Neural crest cell (in vitro differentiated cells): ENCODE measurements around the gene ATP2A2. TPM values are rescaled to one million over a fixed set of nuclear protein-coding genes. Genes with fewer than 3 reads are reported as not detected.
A peak's percentile ranks its signal among the peaks of the same experiment; 100 is the strongest.

ENCODE experiments used
- DNase-seq: peaks from one replicate; pipeline ENCODE4 v3.0.0; 2021; ENCODE audit warnings: low read depth, mixed read lengths, low spot score
- H3K27ac Mint-ChIP-seq: one replicate; pipeline ENCODE4 v1.8.0; 2021; ENCODE audit warnings: mild to moderate bottlenecking, mixed read lengths; ENCODE audit not compliant: unreplicated experiment
- H3K27me3 Mint-ChIP-seq: 2 replicates; pipeline ENCODE4 v1.8.0; 2021; ENCODE audit warnings: low read depth, mild to moderate bottlenecking, mixed read lengths
- H3K36me3 Mint-ChIP-seq: 2 replicates; pipeline ENCODE4 v1.8.0; 2021; ENCODE audit warnings: low read depth, mild to moderate bottlenecking, mixed read lengths
- H3K4me1 Mint-ChIP-seq: 2 replicates; pipeline ENCODE4 v1.8.0; 2021; ENCODE audit warnings: mixed read lengths
- H3K4me3 Mint-ChIP-seq: one replicate; pipeline ENCODE4 v1.8.0; 2021; ENCODE audit warnings: mild to moderate bottlenecking, mixed read lengths
- H3K9me3 Mint-ChIP-seq: 2 replicates; pipeline ENCODE4 v1.8.0; 2021; ENCODE audit warnings: mixed read lengths
- CTCF ChIP-seq: fragments of 200-600 bp; sonication (generic); conservative IDR thresholded peaks from 2 replicates; pipeline ENCODE4 v1.5.0; 2021; ENCODE audit warnings: antibody characterized with exemption, mild to moderate bottlenecking
- total RNA-seq: library from RNA; stranded (reverse); gene quantifications from 2 replicates; pipeline ENCODE4 v1.2.1, GENCODE V29; 2021

Gene ATP2A2
- total RNA-seq, 1 donor from 2014 or later = 242 TPM

DNA sequence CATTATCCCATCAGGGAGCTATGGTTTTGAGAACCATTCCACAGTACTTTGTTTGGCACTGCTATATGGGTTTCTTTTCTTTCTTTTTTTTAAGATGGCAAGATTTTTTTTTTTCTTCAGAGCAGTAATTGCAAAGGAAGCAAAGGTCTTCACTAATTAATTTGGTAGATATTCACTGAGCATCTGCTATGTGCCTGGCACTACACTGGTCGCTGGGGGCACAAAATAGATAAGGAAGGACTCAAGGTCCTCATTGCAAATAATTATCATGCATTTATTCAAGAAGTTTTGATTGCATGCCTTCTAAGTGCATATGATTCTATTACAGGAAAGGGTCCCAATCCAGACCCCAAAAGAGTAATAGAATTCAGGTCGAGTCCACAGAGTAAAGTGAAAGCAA lies 10.0 kb upstream of the ATP2A2 start:
- no peak overlapping the region for H3K4me3 Mint-ChIP-seq
- no peaks in the 10 kb centered on the region for H3K36me3 Mint-ChIP-seq
- H3K27me3 Mint-ChIP-seq = no peaks in the 10 kb centered on the region
- H3K27ac Mint-ChIP-seq = no peak overlapping the region
- DNase-seq = no peak
- H3K9me3 Mint-ChIP-seq = no peaks in the 10 kb centered on the region
- TF ChIP-seq CTCF = no peak
- peaks cover 22% of the 10 kb centered on the region for H3K4me1 Mint-ChIP-seq

- no peak overlapping the region for H3K27ac Mint-ChIP-seq
- H3K4me1 Mint-ChIP-seq = peaks cover 27% of the 10 kb centered on the region
- no peaks in the 10 kb centered on the region for H3K9me3 Mint-ChIP-seq
- DNase-seq = no peak
- TF ChIP-seq CTCF = no peak
- no peaks in the 10 kb centered on the region for H3K27me3 Mint-ChIP-seq
- peak overlapping the region; percentile 8 for H3K4me3 Mint-ChIP-seq
- no peaks in the 10 kb centered on the region for H3K36me3 Mint-ChIP-seq
Observed at GRCh38 chr12:110277530-110278254, 3.4 kb upstream of the ATP2A2 start.

- peak overlapping the region; percentile 14 for H3K27ac Mint-ChIP-seq
- DNase-seq = no peak
- peaks cover 30% of the 10 kb centered on the region for H3K4me1 Mint-ChIP-seq
- no peaks in the 10 kb centered on the region for H3K36me3 Mint-ChIP-seq
- H3K9me3 Mint-ChIP-seq = no peaks in the 10 kb centered on the region
- no peaks in the 10 kb centered on the region for H3K27me3 Mint-ChIP-seq
- H3K4me3 Mint-ChIP-seq = peak overlapping the region; percentile 72
- TF ChIP-seq CTCF = no peak
Observed at GRCh38 chr12:110278255-110278536, 2.9 kb upstream of the ATP2A2 start.

GRCh38 chr12:110279566-110280375 lies 1.3 kb upstream of the ATP2A2 start:
- H3K27ac Mint-ChIP-seq = peak overlapping the region; percentile 68
- H3K27me3 Mint-ChIP-seq = no peaks in the 10 kb centered on the region
- peaks cover 3% of the 10 kb centered on the region for H3K36me3 Mint-ChIP-seq
- no peaks in the 10 kb centered on the region for H3K9me3 Mint-ChIP-seq
- H3K4me3 Mint-ChIP-seq = peak overlapping the region; percentile 94
- peaks cover 45% of the 10 kb centered on the region for H3K4me1 Mint-ChIP-seq
- TF ChIP-seq CTCF = no peak
- DNase-seq = no peak

DNA sequence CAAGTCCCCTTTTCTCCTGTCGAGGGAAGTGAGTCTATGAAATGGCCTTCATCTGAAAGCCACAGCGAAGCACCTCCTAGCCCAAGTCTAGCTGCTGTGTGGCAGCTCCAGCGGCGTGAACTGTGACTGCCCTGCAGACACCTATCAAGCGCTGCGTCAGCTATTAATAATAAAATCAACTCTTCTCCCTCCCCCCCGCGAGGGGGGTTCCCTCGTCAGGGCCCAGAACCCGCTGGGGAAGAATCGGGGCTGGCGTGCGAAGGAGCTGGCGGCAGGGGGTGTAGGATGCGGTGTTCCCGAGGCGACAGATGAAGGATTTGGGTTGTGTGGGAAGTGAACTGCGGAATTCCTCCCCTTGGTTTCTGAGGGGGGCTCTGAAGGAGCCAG lies 662 bp upstream of the ATP2A2 start:
- no peaks in the 10 kb centered on the region for H3K27me3 Mint-ChIP-seq
- TF ChIP-seq CTCF = no peak
- no peak for DNase-seq
- peaks cover 7% of the 10 kb centered on the region for H3K36me3 Mint-ChIP-seq
- no peaks in the 10 kb centered on the region for H3K9me3 Mint-ChIP-seq
- H3K4me3 Mint-ChIP-seq = peak overlapping the region; percentile 94
- H3K4me1 Mint-ChIP-seq = peaks cover 51% of the 10 kb centered on the region
- H3K27ac Mint-ChIP-seq = peak overlapping the region; percentile 68
